ENCODE measurements around the gene RSRC1. TPM values are rescaled to one million over a fixed set of nuclear protein-coding genes. Genes with fewer than 3 reads are reported as not detected.

RSRC1 gene
- total RNA-seq, 1 donor from 2014 or later: 28.5 TPM

GRCh38 chr3:158384019-158384418, 274.1 kb downstream of the RSRC1 start:
- Mint-ChIP-seq H3K9me3 (ENCODE audit: unreplicated experiment) (no peaks in the 10 kb centered on the region), H3K36me3 (ENCODE audit: low read depth, unreplicated experiment) (no peaks in the 10 kb centered on the region), H3K4me1 (ENCODE audit: low read depth, unreplicated experiment) (peaks cover 2% of the 10 kb centered on the region), H3K4me3 (ENCODE audit: unreplicated experiment) (no peak overlapping the region), H3K27ac (ENCODE audit: unreplicated experiment) (no peak overlapping the region), H3K27me3 (ENCODE audit: low read depth, unreplicated experiment) (no peaks in the 10 kb centered on the region)
- H3K4me1 ChIP-seq (ENCODE audit: insufficient read depth, low read length): no peaks in the 10 kb centered on the region
- H3K27me3 ChIP-seq (ENCODE audit: insufficient read depth, low read length): no peaks in the 10 kb centered on the region
- H3K9me3 ChIP-seq (ENCODE audit: insufficient read depth, low read depth, low read length): no peaks in the 10 kb centered on the region
- no peak for FAIRE-seq
- H3K36me3 ChIP-seq (ENCODE audit: insufficient read depth, low read length): no peaks in the 10 kb centered on the region
- H3K4me2 ChIP-seq (ENCODE audit: low read length): no peak overlapping the region
- H4K20me1 ChIP-seq (ENCODE audit: insufficient read depth, low read length): no peaks in the 10 kb centered on the region
- TF ChIP-seq EZH2 (IDR thresholded peaks at IDR 0.05; ENCODE audit: insufficient read depth, low read length) (no peak), CTCF (IDR thresholded peaks at IDR 0.05; ENCODE audit: insufficient read depth, low read depth, low read length) (no peak)
- no peak overlapping the region for H2AFZ ChIP-seq (ENCODE audit: low read depth, low read length)
- H3K27ac ChIP-seq (ENCODE audit: low read depth, low read length): no peak overlapping the region
- H3K4me3 ChIP-seq (ENCODE audit: insufficient read depth, low read depth, low read length): no peak overlapping the region
- DNase-seq (ENCODE audit: low read depth): no peak
- H3K9ac ChIP-seq (ENCODE audit: low read length): no peak overlapping the region
- no peaks in the 10 kb centered on the region for H3K79me2 ChIP-seq (ENCODE audit: insufficient read depth, low read length)

GRCh38 chr3:158395421-158395820, 285.5 kb downstream of the RSRC1 start:
- Mint-ChIP-seq H3K9me3 (ENCODE audit: unreplicated experiment) (peaks cover 18% of the 10 kb centered on the region), H3K27me3 (ENCODE audit: low read depth, unreplicated experiment) (no peaks in the 10 kb centered on the region), H3K36me3 (ENCODE audit: low read depth, unreplicated experiment) (peaks cover 6% of the 10 kb centered on the region), H3K4me1 (ENCODE audit: low read depth, unreplicated experiment) (no peaks in the 10 kb centered on the region), H3K4me3 (ENCODE audit: unreplicated experiment) (no peak overlapping the region), H3K27ac (ENCODE audit: unreplicated experiment) (no peak overlapping the region)
- DNase-seq (ENCODE audit: low read depth) (peak; percentile 55), FAIRE-seq (no peak)
- Histone ChIP-seq H3K4me1 (ENCODE audit: insufficient read depth, low read length) (no peaks in the 10 kb centered on the region), H3K9ac (ENCODE audit: low read length) (no peak overlapping the region), H3K36me3 (ENCODE audit: insufficient read depth, low read length) (no peaks in the 10 kb centered on the region), H4K20me1 (ENCODE audit: insufficient read depth, low read length) (no peaks in the 10 kb centered on the region), H3K9me3 (ENCODE audit: insufficient read depth, low read depth, low read length) (no peaks in the 10 kb centered on the region), H3K4me3 (ENCODE audit: insufficient read depth, low read depth, low read length) (no peak overlapping the region), H3K27ac (ENCODE audit: low read depth, low read length) (no peak overlapping the region), H3K4me2 (ENCODE audit: low read length) (no peak overlapping the region), H2AFZ (ENCODE audit: low read depth, low read length) (no peak overlapping the region), H3K79me2 (ENCODE audit: insufficient read depth, low read length) (no peaks in the 10 kb centered on the region), H3K27me3 (ENCODE audit: insufficient read depth, low read length) (no peaks in the 10 kb centered on the region)
- TF ChIP-seq EZH2 (IDR thresholded peaks at IDR 0.05; ENCODE audit: insufficient read depth, low read length): no peak
- TF ChIP-seq CTCF (IDR thresholded peaks at IDR 0.05; ENCODE audit: insufficient read depth, low read depth, low read length): no peak

- Histone ChIP-seq H3K4me3 (ENCODE audit: insufficient read depth, low read depth, low read length) (no peak overlapping the region), H3K36me3 (ENCODE audit: insufficient read depth, low read length) (no peaks in the 10 kb centered on the region), H2AFZ (ENCODE audit: low read depth, low read length) (no peak overlapping the region), H3K4me2 (ENCODE audit: low read length) (no peak overlapping the region), H3K4me1 (ENCODE audit: insufficient read depth, low read length) (no peaks in the 10 kb centered on the region), H3K27me3 (ENCODE audit: insufficient read depth, low read length) (no peaks in the 10 kb centered on the region), H3K27ac (ENCODE audit: low read depth, low read length) (no peak overlapping the region), H3K9ac (ENCODE audit: low read length) (no peak overlapping the region), H3K79me2 (ENCODE audit: insufficient read depth, low read length) (no peaks in the 10 kb centered on the region), H4K20me1 (ENCODE audit: insufficient read depth, low read length) (no peaks in the 10 kb centered on the region), H3K9me3 (ENCODE audit: insufficient read depth, low read depth, low read length) (no peaks in the 10 kb centered on the region)
- TF ChIP-seq EZH2 (IDR thresholded peaks at IDR 0.05; ENCODE audit: insufficient read depth, low read length): no peak
- no peak for TF ChIP-seq CTCF (IDR thresholded peaks at IDR 0.05; ENCODE audit: insufficient read depth, low read depth, low read length)
- Mint-ChIP-seq H3K27me3 (ENCODE audit: low read depth, unreplicated experiment) (no peaks in the 10 kb centered on the region), H3K4me3 (ENCODE audit: unreplicated experiment) (no peak overlapping the region), H3K4me1 (ENCODE audit: low read depth, unreplicated experiment) (no peaks in the 10 kb centered on the region), H3K27ac (ENCODE audit: unreplicated experiment) (no peak overlapping the region), H3K9me3 (ENCODE audit: unreplicated experiment) (peaks cover 2% of the 10 kb centered on the region), H3K36me3 (ENCODE audit: low read depth, unreplicated experiment) (no peaks in the 10 kb centered on the region)
- DNase-seq (ENCODE audit: low read depth) (no peak), FAIRE-seq (no peak)
Observed at GRCh38 chr3:158402590-158402989, 292.7 kb downstream of the RSRC1 start.

All from astrocyte (in vitro differentiated cells and primary cell).